Mammary epithelial cell (primary cell): Measurements from ENCODE around the gene SYNCRIP.
"Not testable (repeated sequence)": the region's sequence is repeated elsewhere in the genome, so short reads cannot be mapped to it uniquely, and the experiment has no call there.

Experiments
- EZH2 ChIP-seq: IDR thresholded peaks from 2 replicates; pipeline ENCODE4 v1.6.1; 2012; ENCODE audit warnings: low read length, inconsistent platforms, borderline replicate concordance
- TF ChIP-seq, protein P1 (sequence below), 2 donors: IDR thresholded peaks in 1 of 2; conservative IDR thresholded peaks in 1 of 2; 2 replicates each; pipeline ENCODE4 v1.5.1; 2011 to 2012; ENCODE audit warnings: inconsistent platforms in 2 of 2, low read length in 2 of 2, mild to moderate bottlenecking in 2 of 2, control low read depth in 1 of 2, low read depth in 1 of 2; ENCODE audit not compliant: insufficient read depth in 1 of 2; ENCODE audit errors: extremely low read depth in 1 of 2

DNA sequence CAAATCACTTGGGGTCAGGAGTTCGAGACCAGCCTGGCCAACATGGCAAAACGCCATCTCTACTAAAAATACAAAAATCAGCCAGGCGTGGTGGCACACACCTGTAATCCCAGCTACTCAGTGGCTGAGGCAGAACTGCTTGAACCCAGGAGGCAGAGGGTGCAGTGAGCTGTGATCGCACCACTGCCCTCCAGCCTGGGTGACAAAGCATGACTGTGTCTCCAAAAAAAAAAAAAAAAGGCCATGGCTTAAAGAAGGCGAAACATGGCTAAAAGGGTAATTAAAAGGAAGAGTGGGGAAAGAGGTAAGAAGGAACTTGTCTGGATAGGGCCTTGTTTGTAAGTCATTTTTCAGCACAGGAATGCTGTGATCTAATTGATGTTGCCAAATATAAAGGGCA lies 11.6 kb downstream of the SYNCRIP start:
- TF ChIP-seq, protein P1, sequence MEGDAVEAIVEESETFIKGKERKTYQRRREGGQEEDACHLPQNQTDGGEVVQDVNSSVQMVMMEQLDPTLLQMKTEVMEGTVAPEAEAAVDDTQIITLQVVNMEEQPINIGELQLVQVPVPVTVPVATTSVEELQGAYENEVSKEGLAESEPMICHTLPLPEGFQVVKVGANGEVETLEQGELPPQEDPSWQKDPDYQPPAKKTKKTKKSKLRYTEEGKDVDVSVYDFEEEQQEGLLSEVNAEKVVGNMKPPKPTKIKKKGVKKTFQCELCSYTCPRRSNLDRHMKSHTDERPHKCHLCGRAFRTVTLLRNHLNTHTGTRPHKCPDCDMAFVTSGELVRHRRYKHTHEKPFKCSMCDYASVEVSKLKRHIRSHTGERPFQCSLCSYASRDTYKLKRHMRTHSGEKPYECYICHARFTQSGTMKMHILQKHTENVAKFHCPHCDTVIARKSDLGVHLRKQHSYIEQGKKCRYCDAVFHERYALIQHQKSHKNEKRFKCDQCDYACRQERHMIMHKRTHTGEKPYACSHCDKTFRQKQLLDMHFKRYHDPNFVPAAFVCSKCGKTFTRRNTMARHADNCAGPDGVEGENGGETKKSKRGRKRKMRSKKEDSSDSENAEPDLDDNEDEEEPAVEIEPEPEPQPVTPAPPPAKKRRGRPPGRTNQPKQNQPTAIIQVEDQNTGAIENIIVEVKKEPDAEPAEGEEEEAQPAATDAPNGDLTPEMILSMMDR (conservative IDR thresholded peaks at IDR 0.05 in 1 of 2, IDR thresholded peaks at IDR 0.05 in 1 of 2; ENCODE audit: extremely low read depth in 1 of 2, insufficient read depth in 1 of 2, low read depth in 1 of 2, low read length in 2 of 2): not testable (repeated sequence)
- not testable (repeated sequence) for TF ChIP-seq EZH2
